Stimulated activated CD8-positive, alpha-beta memory T cell treated with anti-CD3 and anti-CD28 coated beads, Interleukin-4, amount 100 ng/mL, for 48 hours (primary cell): ENCODE data around the gene CCDC121.

Source experiments
- DNase-seq: peaks from one replicate; pipeline ENCODE4 v3.0.0-alpha.2; 2020

Gene CCDC121

GRCh38 chr2:27581417-27582128 lies 47.2 kb downstream of the CCDC121 start:
- no peak for DNase-seq
